Dendritic cell treated with granulocyte-macrophage colony-stimulating factor and Interleukin-4, amounts not matched to agents 40 ng/mL and 50 ng/mL, for 4 days (primary cell): Measurements from ENCODE around the gene OMA1.

Experiments used
- H3K27ac Mint-ChIP-seq: one replicate; pipeline ENCODE4 v1.8.0; 2022; ENCODE audit warnings: mild to moderate bottlenecking, mixed read lengths
- H3K27me3 Mint-ChIP-seq: one replicate; pipeline ENCODE4 v1.8.0; 2022; ENCODE audit warnings: mild to moderate bottlenecking, mixed read lengths
- H3K36me3 Mint-ChIP-seq: one replicate; pipeline ENCODE4 v1.8.0; 2022; ENCODE audit warnings: low read depth, mixed read lengths
- H3K4me1 Mint-ChIP-seq: one replicate; pipeline ENCODE4 v1.8.0; 2022; ENCODE audit warnings: low read depth, mixed read lengths
- H3K4me3 Mint-ChIP-seq: one replicate; pipeline ENCODE4 v1.8.0; 2022; ENCODE audit warnings: mild to moderate bottlenecking, moderate library complexity, mixed read lengths
- H3K9me3 Mint-ChIP-seq: one replicate; pipeline ENCODE4 v1.8.0; 2022; ENCODE audit warnings: mixed read lengths
- intact Hi-C: fragments of 100-400 bp; cut with micrococcal nuclease; formaldehyde crosslinking; loops from one replicate; pipeline ENCODE4 v1.15.0; 2022

OMA1 gene

GRCh38 chr1:58480191-58480590 lies 66.3 kb downstream of the OMA1 start:
- no peaks in the 10 kb centered on the region for H3K4me1 Mint-ChIP-seq
- peaks cover 29% of the 10 kb centered on the region for H3K36me3 Mint-ChIP-seq
- H3K27me3 Mint-ChIP-seq, result no peaks in the 10 kb centered on the region
- intact Hi-C loops, result no loop called here
- no peak overlapping the region for H3K4me3 Mint-ChIP-seq
- no peak overlapping the region for H3K27ac Mint-ChIP-seq
- no peaks in the 10 kb centered on the region for H3K9me3 Mint-ChIP-seq

GRCh38 chr1:58477390-58477789 lies 69.1 kb downstream of the OMA1 start:
- H3K36me3 Mint-ChIP-seq, result peaks cover 23% of the 10 kb centered on the region
- H3K27ac Mint-ChIP-seq, result no peak overlapping the region
- intact Hi-C loops, result no loop called here
- H3K4me1 Mint-ChIP-seq, result no peaks in the 10 kb centered on the region
- no peaks in the 10 kb centered on the region for H3K9me3 Mint-ChIP-seq
- no peak overlapping the region for H3K4me3 Mint-ChIP-seq
- H3K27me3 Mint-ChIP-seq, result no peaks in the 10 kb centered on the region

GRCh38 chr1:58476179-58476578 lies 70.3 kb downstream of the OMA1 start:
- Mint-ChIP-seq H3K27me3 (no peaks in the 10 kb centered on the region), H3K36me3 (peaks cover 12% of the 10 kb centered on the region), H3K27ac (no peak overlapping the region), H3K4me1 (no peaks in the 10 kb centered on the region), H3K9me3 (no peaks in the 10 kb centered on the region), H3K4me3 (no peak overlapping the region)
- intact Hi-C loops, result no loop called here

DNA sequence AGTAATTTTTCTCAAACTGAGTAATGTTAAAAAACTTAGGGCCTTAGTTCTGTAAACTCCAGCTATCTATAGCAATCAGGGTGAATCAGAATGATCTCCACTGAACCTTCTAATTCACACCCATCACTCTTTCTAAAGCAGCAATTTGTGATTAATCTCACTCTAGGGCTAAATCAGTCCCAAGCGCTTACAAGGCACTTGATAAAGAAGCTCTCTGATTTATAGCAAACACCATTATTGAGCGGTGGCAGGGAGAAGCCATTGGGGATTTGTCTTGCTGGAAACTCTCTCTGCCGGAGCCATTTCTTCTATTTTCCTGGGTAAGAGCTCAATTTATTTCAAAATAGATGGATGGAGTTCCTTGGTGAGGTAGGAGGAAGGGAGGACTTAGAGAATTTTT lies 77.0 kb downstream of the OMA1 start:
- no peaks in the 10 kb centered on the region for H3K36me3 Mint-ChIP-seq
- no peak overlapping the region for H3K27ac Mint-ChIP-seq

DNA sequence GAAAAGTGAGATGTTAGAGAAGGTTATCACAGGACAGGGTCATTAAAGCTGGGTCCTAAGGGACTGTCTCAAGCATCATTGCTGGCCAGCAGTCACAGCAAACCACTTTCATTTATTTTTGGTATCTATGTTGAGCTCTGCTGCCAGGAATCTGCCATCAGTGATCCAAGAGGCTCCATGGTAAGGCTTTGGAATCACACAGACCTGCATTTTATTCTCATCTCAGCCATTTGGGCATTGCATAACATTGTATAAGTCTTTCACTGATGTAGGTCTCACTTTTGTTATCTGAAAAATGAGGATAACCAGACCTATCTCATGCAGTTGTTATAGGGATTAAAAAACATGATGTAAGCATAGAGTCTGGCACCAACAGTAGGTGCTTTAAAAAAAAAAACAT lies 77.5 kb downstream of the OMA1 start:
- Mint-ChIP-seq H3K4me3 (no peak overlapping the region), H3K27ac (no peak overlapping the region), H3K27me3 (no peaks in the 10 kb centered on the region), H3K9me3 (no peaks in the 10 kb centered on the region), H3K36me3 (no peaks in the 10 kb centered on the region), H3K4me1 (no peaks in the 10 kb centered on the region)
- intact Hi-C loops, result no loop called here

More for the DNA sequence above, 77.0 kb downstream of the OMA1 start:
- Mint-ChIP-seq H3K4me1 (no peaks in the 10 kb centered on the region), H3K4me3 (no peak overlapping the region), H3K9me3 (no peaks in the 10 kb centered on the region), H3K27me3 (no peaks in the 10 kb centered on the region)
- intact Hi-C loops, result no loop called here

DNA sequence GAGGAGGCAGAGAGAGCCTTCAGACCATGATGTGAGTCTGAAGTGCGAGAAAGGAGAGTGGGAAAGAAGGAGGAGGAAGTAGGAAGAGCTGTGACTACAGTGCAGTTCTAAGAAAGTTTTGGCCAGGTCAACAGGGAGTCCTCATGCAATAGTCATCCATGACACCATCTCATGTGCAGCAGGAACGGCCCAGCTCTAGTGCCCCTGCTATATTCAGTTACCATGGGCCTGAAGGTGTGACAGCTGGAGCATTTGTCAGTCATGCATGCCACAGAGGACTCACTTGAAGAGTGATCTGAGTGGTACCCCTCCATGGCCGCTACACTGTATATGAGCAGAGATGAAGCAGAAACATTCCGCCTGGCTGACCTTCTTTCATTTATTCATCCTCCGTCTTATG lies 77.9 kb downstream of the OMA1 start:
- no peaks in the 10 kb centered on the region for H3K4me1 Mint-ChIP-seq
- no peak overlapping the region for H3K4me3 Mint-ChIP-seq
- H3K36me3 Mint-ChIP-seq, result no peaks in the 10 kb centered on the region
- no peaks in the 10 kb centered on the region for H3K9me3 Mint-ChIP-seq
- intact Hi-C loops, result no loop called here
- no peaks in the 10 kb centered on the region for H3K27me3 Mint-ChIP-seq
- H3K27ac Mint-ChIP-seq, result no peak overlapping the region

- intact Hi-C loops, result no loop called here
- Mint-ChIP-seq H3K27me3 (no peaks in the 10 kb centered on the region), H3K9me3 (no peaks in the 10 kb centered on the region), H3K27ac (no peak overlapping the region), H3K4me3 (no peak overlapping the region), H3K36me3 (no peaks in the 10 kb centered on the region), H3K4me1 (no peaks in the 10 kb centered on the region)
These were observed 79.8 kb downstream of the OMA1 start for GRCh38 chr1:58466630-58467241.

DNA sequence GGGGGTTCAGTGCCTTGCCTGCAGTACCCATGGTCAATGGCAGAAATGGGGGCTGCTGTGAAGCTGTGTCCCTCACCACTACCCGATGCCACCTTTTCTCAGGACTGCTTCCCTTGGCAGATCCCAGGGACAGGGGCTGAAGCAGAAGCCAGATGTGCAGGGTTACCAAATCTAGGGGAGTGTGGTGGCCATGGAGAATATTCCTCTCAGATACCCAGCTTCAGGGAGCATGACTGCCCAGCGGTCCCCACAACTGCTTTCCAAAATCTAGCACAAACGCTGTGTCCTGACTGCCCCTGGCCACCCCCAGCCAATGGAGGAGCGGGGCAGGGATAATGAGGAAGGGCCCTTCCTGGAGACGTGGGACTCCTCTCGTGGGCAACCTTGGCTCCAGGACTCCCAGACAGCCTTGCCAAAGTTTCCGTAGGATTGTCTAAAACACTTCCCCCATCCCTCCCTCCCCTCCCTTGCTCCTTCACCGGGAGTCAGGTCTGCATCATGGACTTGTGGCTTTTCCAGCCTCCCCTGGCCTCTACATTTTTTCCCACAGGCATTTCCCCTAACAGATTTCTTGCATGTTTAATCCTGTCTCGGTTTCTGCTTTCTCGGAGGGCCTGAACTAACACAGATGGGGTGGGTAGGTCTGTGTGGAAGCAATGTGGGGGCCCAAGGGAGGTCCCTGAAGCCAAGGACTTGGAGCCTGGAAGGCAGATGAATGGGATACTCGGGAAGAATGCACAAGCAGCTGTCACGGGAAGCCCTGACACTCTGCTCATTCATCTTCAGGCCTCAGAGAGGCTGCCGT lies 80.5 kb downstream of the OMA1 start:
- no peak overlapping the region for H3K4me3 Mint-ChIP-seq
- H3K9me3 Mint-ChIP-seq, result no peaks in the 10 kb centered on the region
- intact Hi-C loops, result no loop called here
- no peaks in the 10 kb centered on the region for H3K36me3 Mint-ChIP-seq
- no peak overlapping the region for H3K27ac Mint-ChIP-seq
- no peaks in the 10 kb centered on the region for H3K27me3 Mint-ChIP-seq
- no peaks in the 10 kb centered on the region for H3K4me1 Mint-ChIP-seq

DNA sequence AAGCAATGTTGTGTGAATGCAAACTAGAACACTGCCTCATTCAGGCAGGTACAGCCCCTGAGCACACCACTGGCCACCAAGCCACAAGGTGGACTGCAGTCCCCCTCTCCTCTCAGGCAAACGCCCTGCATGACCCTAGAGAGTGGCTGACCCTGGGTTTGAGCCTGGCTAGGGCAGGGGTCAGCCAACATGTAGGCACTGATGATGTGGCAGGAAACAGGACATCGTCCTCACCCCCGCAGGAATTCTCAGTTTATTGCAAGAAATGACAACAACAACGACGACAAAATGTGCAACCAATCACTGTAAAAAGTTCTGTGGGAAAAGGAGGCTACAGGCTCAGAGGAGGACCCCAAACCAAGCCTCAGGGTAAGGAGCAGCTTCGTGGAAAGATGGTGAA lies 81.3 kb downstream of the OMA1 start:
- H3K4me1 Mint-ChIP-seq, result no peaks in the 10 kb centered on the region
- H3K36me3 Mint-ChIP-seq, result no peaks in the 10 kb centered on the region
- H3K27me3 Mint-ChIP-seq, result no peaks in the 10 kb centered on the region
- no peak overlapping the region for H3K27ac Mint-ChIP-seq
- H3K9me3 Mint-ChIP-seq, result no peaks in the 10 kb centered on the region
- intact Hi-C loops, result no loop called here
- no peak overlapping the region for H3K4me3 Mint-ChIP-seq

DNA sequence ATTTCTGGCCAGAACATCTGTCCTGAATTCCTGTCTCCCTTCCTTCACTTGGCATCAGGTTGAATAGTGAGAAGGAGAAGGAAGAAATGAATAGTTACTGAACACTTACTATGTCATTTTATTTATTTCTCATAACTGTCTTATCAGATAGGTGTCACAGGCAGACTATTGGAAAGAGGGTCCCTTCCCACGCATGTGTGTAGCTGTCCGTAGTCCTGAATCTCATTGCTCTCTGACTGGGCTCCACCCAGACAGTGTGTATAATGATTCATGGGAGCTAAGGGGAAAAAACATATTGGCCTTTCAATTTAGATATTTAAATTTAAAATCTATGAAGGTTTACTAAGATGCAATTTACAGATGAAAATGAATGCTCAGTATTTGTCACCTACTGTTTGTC lies 86.1 kb downstream of the OMA1 start:
- H3K4me3 Mint-ChIP-seq, result no peak overlapping the region
- H3K27ac Mint-ChIP-seq, result no peak overlapping the region
- no peaks in the 10 kb centered on the region for H3K4me1 Mint-ChIP-seq
- no peaks in the 10 kb centered on the region for H3K36me3 Mint-ChIP-seq
- intact Hi-C loops, result no loop called here
- no peaks in the 10 kb centered on the region for H3K27me3 Mint-ChIP-seq
- no peaks in the 10 kb centered on the region for H3K9me3 Mint-ChIP-seq

DNA sequence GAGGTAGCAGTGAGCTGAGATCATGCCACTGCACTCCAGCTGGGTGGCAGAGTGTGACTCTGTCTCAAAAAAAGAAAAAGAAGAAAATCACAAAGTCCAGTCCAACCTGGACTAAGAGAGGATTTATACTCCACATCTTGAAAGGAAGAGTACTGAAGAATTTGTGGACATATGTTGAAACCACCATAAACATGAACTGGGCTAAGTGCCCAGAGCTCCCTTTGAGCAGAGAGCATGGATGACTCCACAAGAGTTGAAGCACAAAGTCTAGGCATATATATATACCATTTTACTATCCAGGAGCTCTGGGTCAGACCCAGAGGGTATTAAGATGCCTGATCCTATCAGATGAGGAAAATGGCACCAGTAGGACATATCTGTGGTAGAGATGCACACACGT lies 86.6 kb downstream of the OMA1 start:
- intact Hi-C loops, result no loop called here
- Mint-ChIP-seq H3K27ac (no peak overlapping the region), H3K9me3 (no peaks in the 10 kb centered on the region)

DNA sequence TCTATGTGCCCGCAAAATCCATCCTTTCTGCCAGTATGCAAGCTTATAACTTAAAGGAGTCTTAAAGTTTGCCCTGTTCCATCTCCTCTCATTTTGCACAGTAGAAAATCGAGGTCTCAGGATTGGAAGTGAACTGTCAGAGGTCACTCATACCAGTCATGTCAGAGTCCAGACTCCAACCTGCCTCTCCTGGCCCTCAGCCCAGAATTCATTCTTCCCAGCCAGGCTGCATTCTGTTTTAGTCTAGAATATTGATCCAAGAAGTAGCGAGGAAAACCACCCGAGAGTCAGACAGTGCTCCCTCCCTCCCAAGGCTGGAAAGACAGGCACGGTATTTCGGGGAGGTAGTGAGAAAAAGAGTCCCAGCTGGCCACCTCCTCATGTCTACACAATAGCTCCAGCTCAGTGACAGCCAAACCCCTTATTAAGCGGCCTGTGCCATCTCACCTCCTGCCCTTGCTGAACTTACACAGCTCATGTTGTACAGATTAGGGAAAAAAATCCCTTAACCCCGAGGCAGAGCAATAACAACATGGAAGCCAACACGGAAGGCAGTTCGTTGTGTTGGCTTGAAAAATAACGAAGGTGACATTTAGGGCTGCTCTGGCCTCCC lies 89.4 kb downstream of the OMA1 start:
- Mint-ChIP-seq H3K27ac (no peak overlapping the region), H3K4me3 (no peak overlapping the region), H3K36me3 (no peaks in the 10 kb centered on the region), H3K27me3 (no peaks in the 10 kb centered on the region), H3K4me1 (no peaks in the 10 kb centered on the region), H3K9me3 (no peaks in the 10 kb centered on the region)
- intact Hi-C loops, result no loop called here

More for the DNA sequence above, 86.6 kb downstream of the OMA1 start:
- no peak overlapping the region for H3K4me3 Mint-ChIP-seq
- no peaks in the 10 kb centered on the region for H3K4me1 Mint-ChIP-seq
- no peaks in the 10 kb centered on the region for H3K36me3 Mint-ChIP-seq
- H3K27me3 Mint-ChIP-seq, result no peaks in the 10 kb centered on the region

GRCh38 chr1:58456470-58456869 lies 90.1 kb downstream of the OMA1 start:
- no peak overlapping the region for H3K27ac Mint-ChIP-seq

DNA sequence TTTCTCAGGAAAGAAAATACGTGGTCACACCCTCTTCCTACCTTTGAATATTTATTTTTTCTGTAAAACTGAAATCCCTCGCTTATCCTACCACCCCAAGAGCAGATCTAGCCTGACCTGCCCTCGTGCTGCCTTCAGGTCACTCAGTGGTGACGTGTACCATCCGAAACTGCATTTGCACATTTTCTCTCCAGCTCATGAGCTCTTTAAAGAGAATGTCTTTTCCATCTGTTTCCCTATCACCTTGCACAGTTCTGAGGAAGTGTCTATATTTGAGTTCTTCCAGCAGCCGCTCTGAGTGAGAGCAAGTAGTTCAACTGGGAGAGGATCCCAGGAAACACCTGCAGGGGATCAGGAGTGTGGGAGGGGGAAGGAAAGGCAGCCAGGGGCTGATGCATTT lies 91.7 kb downstream of the OMA1 start:
- intact Hi-C loops, result no loop called here
- Mint-ChIP-seq H3K4me1 (no peaks in the 10 kb centered on the region), H3K27ac (no peak overlapping the region), H3K9me3 (no peaks in the 10 kb centered on the region), H3K36me3 (no peaks in the 10 kb centered on the region), H3K27me3 (no peaks in the 10 kb centered on the region), H3K4me3 (no peak overlapping the region)

More at GRCh38 chr1:58456470-58456869, 90.1 kb downstream of the OMA1 start:
- Mint-ChIP-seq H3K4me3 (no peak overlapping the region), H3K36me3 (no peaks in the 10 kb centered on the region), H3K9me3 (no peaks in the 10 kb centered on the region), H3K4me1 (no peaks in the 10 kb centered on the region), H3K27me3 (no peaks in the 10 kb centered on the region)
- intact Hi-C loops, result no loop called here
